Naive thymus-derived CD8-positive, alpha-beta T cell (primary cell): ENCODE results near the gene RAMACL. TPM values are rescaled to one million over a fixed set of nuclear protein-coding genes. Genes with fewer than 3 reads are reported as not detected.
"Not testable (repeated sequence)": the region's sequence is repeated elsewhere in the genome, so short reads cannot be mapped to it uniquely, and the experiment has no call there.

Source experiments
- ATAC-seq, 2 donors: fragments of 150-1000 bp; cut with Tn5 transposase in 1 of 2; sonication (Bioruptor Pico), chemical (Tn5 transposase) in 1 of 2; 1 replicate in 1 of 2; 2 replicates in 1 of 2; pipeline ENCODE4 v1.10.0; 2021; ENCODE audit warnings: mild to moderate bottlenecking in 2 of 2, moderate library complexity in 2 of 2
- POLR2A ChIA-PET: fragments of 350-600 bp; sonication (Branson Sonifier 250); formaldehyde crosslinking; loops from one replicate; lab custom pipeline; 2021; ENCODE audit warnings: antibody characterized with exemption; lab: Charles Lee
- DNase-seq, 10 donors: peaks; one replicate each; pipeline versions ENCODE4 v3.0.0 to v3.0.0-alpha.2; 2020 to 2022
- H3K27ac Mint-ChIP-seq, 10 donors: one replicate each; pipeline ENCODE4 v1.8.0; 2020 to 2022; ENCODE audit warnings: mild to moderate bottlenecking in 10 of 10, mixed read lengths in 10 of 10, moderate library complexity in 4 of 10, inconsistent platforms in 1 of 10
- H3K27me3 Mint-ChIP-seq, 5 donors: one replicate each; pipeline ENCODE4 v1.8.0; 2021 to 2022; ENCODE audit warnings: mixed read lengths in 5 of 5
- H3K36me3 Mint-ChIP-seq, 3 donors: one replicate each; pipeline ENCODE4 v1.8.0; 2020 to 2022; ENCODE audit warnings: mixed read lengths in 3 of 3, mild to moderate bottlenecking in 2 of 3, inconsistent platforms in 1 of 3
- H3K4me1 Mint-ChIP-seq, 4 donors: one replicate each; pipeline ENCODE4 v1.8.0; 2021 to 2022; ENCODE audit warnings: mixed read lengths in 4 of 4
- H3K4me3 Mint-ChIP-seq, 10 donors: one replicate each; pipeline ENCODE4 v1.8.0; 2020 to 2022; ENCODE audit warnings: mild to moderate bottlenecking in 10 of 10, mixed read lengths in 10 of 10, moderate library complexity in 6 of 10, inconsistent platforms in 1 of 10
- H3K9me3 Mint-ChIP-seq, 9 donors: one replicate each; pipeline ENCODE4 v1.8.0; 2020 to 2022; ENCODE audit warnings: mixed read lengths in 9 of 9, mild to moderate bottlenecking in 3 of 9, inconsistent platforms in 1 of 9, moderate library complexity in 1 of 9
- polyA plus RNA-seq, 3 donors: library from polyadenylated mRNA; unstranded; fragments of 300-500 nt; fragmentation: Illumina TruSeq; gene quantifications; one replicate each; pipeline ENCODE4 v1.2.3, GENCODE V29; 2021
- total RNA-seq, 8 experiments: library from RNA in 2 of 8; stranded (reverse) in 2 of 8; gene quantifications; one replicate each; pipeline ENCODE4 v1.2.3 and lab custom pipeline; 2021 to 2026

Gene RAMACL
- total and polyA plus RNA-seq, 5 experiments from 2014 or later = 0.11 to 0.42 (median 0.33) TPM

GRCh38 chr6:166589337-166589731 lies 2.9 kb upstream of the RAMACL start:
- Mint-ChIP-seq H3K27me3 (no peaks in the 10 kb centered on the region), H3K4me3 (peak overlapping the region in 1 of 10 donors; percentile 50), H3K27ac (peak overlapping the region in 1 of 10 donors; percentile 35), H3K9me3 (no peaks in the 10 kb centered on the region), H3K36me3 (no peaks in the 10 kb centered on the region), H3K4me1 (peaks cover 7 to 34% (median 8%) of the 10 kb centered on the region in 4 donors)
- ATAC-seq = no peak
- DNase-seq = no peak
- POLR2A ChIA-PET = no interaction called here

- H3K9me3 Mint-ChIP-seq = no peaks in the 10 kb centered on the region
- H3K4me3 Mint-ChIP-seq = peak overlapping the region in 1 of 10 donors; percentile 50
- DNase-seq (no peak), ATAC-seq (no peak)
- no peaks in the 10 kb centered on the region for H3K27me3 Mint-ChIP-seq
- H3K36me3 Mint-ChIP-seq = no peaks in the 10 kb centered on the region
- POLR2A ChIA-PET = no interaction called here
- peaks cover 7 to 34% (median 8%) of the 10 kb centered on the region in 4 donors for H3K4me1 Mint-ChIP-seq
- H3K27ac Mint-ChIP-seq = peak overlapping the region in 2 of 10 donors; percentile 14 to 35
These were observed 2.3 kb upstream of the RAMACL start for GRCh38 chr6:166588691-166589336.

- POLR2A ChIA-PET = no interaction called here
- no peak for ATAC-seq
- H3K27ac Mint-ChIP-seq = peak overlapping the region in 1 of 10 donors; percentile 23
- peak overlapping the region in 1 of 10 donors; percentile 36 for H3K4me3 Mint-ChIP-seq
- H3K4me1 Mint-ChIP-seq = peaks cover 7 to 34% (median 8%) of the 10 kb centered on the region in 4 donors
- H3K27me3 Mint-ChIP-seq = no peaks in the 10 kb centered on the region
- H3K9me3 Mint-ChIP-seq = no peaks in the 10 kb centered on the region
- no peaks in the 10 kb centered on the region for H3K36me3 Mint-ChIP-seq
- DNase-seq = no peak
These were observed 1.3 kb upstream of the RAMACL start for GRCh38 chr6:166587631-166588413.

- Mint-ChIP-seq H3K9me3 (no peaks in the 10 kb centered on the region), H3K27ac (no peak overlapping the region), H3K4me1 (peaks cover 7 to 31% (median 8%) of the 10 kb centered on the region in 4 donors), H3K4me3 (no peak overlapping the region), H3K27me3 (no peaks in the 10 kb centered on the region), H3K36me3 (no peaks in the 10 kb centered on the region)
- ATAC-seq (no peak), DNase-seq (no peak)
- POLR2A ChIA-PET = interaction anchor here (0.7 to 1.1 kb wide), 2 partner anchors 8 to 77 kb away, joined by 3 to 5 read pairs; no protein-coding TSS in a partner anchor
These were observed 1.5 kb downstream of the RAMACL start for GRCh38 chr6:166584853-166585429.

- Mint-ChIP-seq H3K4me1 (peaks cover 5 to 23% (median 7%) of the 10 kb centered on the region in 4 donors), H3K36me3 (no peaks in the 10 kb centered on the region), H3K9me3 (no peaks in the 10 kb centered on the region), H3K4me3 (no peak overlapping the region), H3K27me3 (no peaks in the 10 kb centered on the region), H3K27ac (no peak overlapping the region)
- no peak for ATAC-seq
- POLR2A ChIA-PET = interaction anchor here (1.1 kb wide), 1 partner anchor 9 kb away, joined by 3 read pairs; no protein-coding TSS in a partner anchor
- DNase-seq = no peak
These were observed 2.3 kb downstream of the RAMACL start for GRCh38 chr6:166584155-166584554.

GRCh38 chr6:166583230-166583965 lies 3.1 kb downstream of the RAMACL start:
- no peak overlapping the region for H3K27ac Mint-ChIP-seq
- H3K9me3 Mint-ChIP-seq = no peaks in the 10 kb centered on the region
- POLR2A ChIA-PET = interaction anchor here (1.1 kb wide), 1 partner anchor 10 kb away, joined by 3 read pairs; no protein-coding TSS in a partner anchor
- peaks cover 0 to 16% (median under 1%) of the 10 kb centered on the region in 4 donors for H3K4me1 Mint-ChIP-seq
- H3K27me3 Mint-ChIP-seq = no peaks in the 10 kb centered on the region
- no peak for DNase-seq
- ATAC-seq = no peak
- no peak overlapping the region for H3K4me3 Mint-ChIP-seq
- no peaks in the 10 kb centered on the region for H3K36me3 Mint-ChIP-seq

- no peak for ATAC-seq
- POLR2A ChIA-PET = no interaction called here
- peaks cover 0 to 9% (median 4%) of the 10 kb centered on the region in 3 donors for H3K36me3 Mint-ChIP-seq
- H3K4me1 Mint-ChIP-seq = peaks cover 0 to 6% (median 0%) of the 10 kb centered on the region in 4 donors
- H3K9me3 Mint-ChIP-seq = peaks cover 0 to 9% (median 3%) of the 10 kb centered on the region in 9 donors
- H3K27ac Mint-ChIP-seq = no peak overlapping the region
- H3K27me3 Mint-ChIP-seq = no peaks in the 10 kb centered on the region
- H3K4me3 Mint-ChIP-seq = no peak overlapping the region
- DNase-seq = no peak
These were observed 4.2 kb downstream of the RAMACL start for GRCh38 chr6:166582258-166582657.

- H3K4me1 Mint-ChIP-seq, DNase-seq, H3K27me3 Mint-ChIP-seq, ATAC-seq, H3K4me3 Mint-ChIP-seq, H3K27ac Mint-ChIP-seq, POLR2A ChIA-PET: not testable (repeated sequence)
- H3K36me3 Mint-ChIP-seq = peaks cover 0 to 10% (median 4%) of the 10 kb centered on the region in 3 donors
- H3K9me3 Mint-ChIP-seq = peaks cover 0 to 13% (median 3%) of the 10 kb centered on the region in 9 donors
These were observed 4.7 kb downstream of the RAMACL start for GRCh38 chr6:166581801-166582200.

- DNase-seq = no peak
- Mint-ChIP-seq H3K36me3 (peaks cover 0 to 17% (median 10%) of the 10 kb centered on the region in 3 donors), H3K27me3 (no peaks in the 10 kb centered on the region), H3K4me3 (no peak overlapping the region), H3K9me3 (peaks cover 0 to 20% (median 8%) of the 10 kb centered on the region in 9 donors), H3K27ac (no peak overlapping the region), H3K4me1 (no peaks in the 10 kb centered on the region)
- POLR2A ChIA-PET = no interaction called here
- no peak for ATAC-seq
These were observed 5.4 kb downstream of the RAMACL start for GRCh38 chr6:166581091-166581511.

- no peak for ATAC-seq
- Mint-ChIP-seq H3K9me3 (peaks cover 0 to 22% (median 13%) of the 10 kb centered on the region in 9 donors), H3K27ac (no peak overlapping the region), H3K4me3 (no peak overlapping the region), H3K4me1 (no peaks in the 10 kb centered on the region), H3K36me3 (peaks cover 0 to 19% (median 10%) of the 10 kb centered on the region in 3 donors), H3K27me3 (no peaks in the 10 kb centered on the region)
- DNase-seq = no peak
- POLR2A ChIA-PET = no interaction called here
These were observed 6.1 kb downstream of the RAMACL start for GRCh38 chr6:166580076-166581050.

- no peak overlapping the region for H3K27ac Mint-ChIP-seq
- POLR2A ChIA-PET = no interaction called here
- peaks cover 0 to 19% (median 10%) of the 10 kb centered on the region in 3 donors for H3K36me3 Mint-ChIP-seq
- DNase-seq = no peak
- H3K4me3 Mint-ChIP-seq = no peak overlapping the region
- H3K9me3 Mint-ChIP-seq = peaks cover 0 to 25% (median 13%) of the 10 kb centered on the region in 9 donors
- no peaks in the 10 kb centered on the region for H3K27me3 Mint-ChIP-seq
- no peak for ATAC-seq
- no peaks in the 10 kb centered on the region for H3K4me1 Mint-ChIP-seq
These were observed 7.1 kb downstream of the RAMACL start for GRCh38 chr6:166579237-166579850.
